Omental fat pad (tissue), 4 donors: ENCODE measurements around the gene PIK3R5. TPM values are rescaled to one million over a fixed set of nuclear protein-coding genes. Genes with fewer than 3 reads are reported as not detected.

Experiments
- ATAC-seq: fragments of 150-250 bp; one replicate; pipeline ENCODE4 v1.9.1; 2016; ENCODE audit warnings: mild to moderate bottlenecking, moderate library complexity; ENCODE audit not compliant: low FRiP score
- DNase-seq: peaks from one replicate; pipeline ENCODE4 v3.0.0-alpha.2; 2019; ENCODE audit warnings: low spot score
- total RNA-seq, 4 donors: library from RNA; depleted of rRNA; stranded (reverse); fragments of >200 nt; gene quantifications; one replicate each; pipeline ENCODE4 v1.1.0, GENCODE V29; 2016
- TF ChIP-seq, protein P1 (sequence below), 3 donors: fragments of 450-650 bp; IDR thresholded peaks; one replicate each; pipeline ENCODE4 v1.5.1; 2016 to 2017; ENCODE audit warnings: antibody characterized with exemption in 3 of 3, mild to moderate bottlenecking in 3 of 3, moderate library complexity in 2 of 3

Gene PIK3R5
- total RNA-seq, 4 donors from 2014 or later: 18.9 to 60.2 (median 37.8) TPM

GRCh38 chr17:8880466-8880865 lies 85.0 kb downstream of the PIK3R5 start:
- ATAC-seq: no peak
- no peak for DNase-seq
- TF ChIP-seq, protein P1, sequence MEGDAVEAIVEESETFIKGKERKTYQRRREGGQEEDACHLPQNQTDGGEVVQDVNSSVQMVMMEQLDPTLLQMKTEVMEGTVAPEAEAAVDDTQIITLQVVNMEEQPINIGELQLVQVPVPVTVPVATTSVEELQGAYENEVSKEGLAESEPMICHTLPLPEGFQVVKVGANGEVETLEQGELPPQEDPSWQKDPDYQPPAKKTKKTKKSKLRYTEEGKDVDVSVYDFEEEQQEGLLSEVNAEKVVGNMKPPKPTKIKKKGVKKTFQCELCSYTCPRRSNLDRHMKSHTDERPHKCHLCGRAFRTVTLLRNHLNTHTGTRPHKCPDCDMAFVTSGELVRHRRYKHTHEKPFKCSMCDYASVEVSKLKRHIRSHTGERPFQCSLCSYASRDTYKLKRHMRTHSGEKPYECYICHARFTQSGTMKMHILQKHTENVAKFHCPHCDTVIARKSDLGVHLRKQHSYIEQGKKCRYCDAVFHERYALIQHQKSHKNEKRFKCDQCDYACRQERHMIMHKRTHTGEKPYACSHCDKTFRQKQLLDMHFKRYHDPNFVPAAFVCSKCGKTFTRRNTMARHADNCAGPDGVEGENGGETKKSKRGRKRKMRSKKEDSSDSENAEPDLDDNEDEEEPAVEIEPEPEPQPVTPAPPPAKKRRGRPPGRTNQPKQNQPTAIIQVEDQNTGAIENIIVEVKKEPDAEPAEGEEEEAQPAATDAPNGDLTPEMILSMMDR (IDR thresholded peaks at IDR 0.05): no peak

- TF ChIP-seq, protein P1 (IDR thresholded peaks at IDR 0.05): no peak
- ATAC-seq (no peak), DNase-seq (no peak)
These were observed 86.1 kb downstream of the PIK3R5 start for GRCh38 chr17:8879410-8879809.

DNA sequence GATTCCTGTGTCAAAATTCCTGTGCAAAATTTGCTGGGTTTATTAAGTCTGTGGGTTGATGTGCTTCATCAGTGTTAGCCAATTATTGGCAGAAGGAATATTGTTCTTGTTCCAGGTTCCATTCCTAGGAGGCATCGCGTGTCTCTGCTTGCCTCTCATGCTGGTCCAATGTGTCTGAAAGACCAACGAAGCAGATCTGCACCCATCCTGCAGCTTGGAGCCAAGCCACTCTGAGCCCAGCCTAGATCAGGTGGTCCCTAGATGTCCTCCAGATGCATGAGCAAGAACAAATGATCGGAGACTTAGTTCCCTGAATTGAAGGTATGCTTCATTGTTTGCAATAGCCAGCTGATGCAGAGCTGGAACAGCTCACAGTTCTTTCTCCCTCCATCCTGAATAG lies 87.5 kb downstream of the PIK3R5 start:
- ATAC-seq: no peak
- no peak for DNase-seq
- TF ChIP-seq, protein P1 (IDR thresholded peaks at IDR 0.05): no peak

- DNase-seq (no peak), ATAC-seq (no peak)
- TF ChIP-seq, protein P1 (IDR thresholded peaks at IDR 0.05): no peak
These were observed 89.5 kb downstream of the PIK3R5 start for GRCh38 chr17:8875957-8876356.

GRCh38 chr17:8875436-8875835 lies 90.1 kb downstream of the PIK3R5 start:
- no peak for DNase-seq
- TF ChIP-seq, protein P1 (IDR thresholded peaks at IDR 0.05): no peak
- ATAC-seq: no peak

DNA sequence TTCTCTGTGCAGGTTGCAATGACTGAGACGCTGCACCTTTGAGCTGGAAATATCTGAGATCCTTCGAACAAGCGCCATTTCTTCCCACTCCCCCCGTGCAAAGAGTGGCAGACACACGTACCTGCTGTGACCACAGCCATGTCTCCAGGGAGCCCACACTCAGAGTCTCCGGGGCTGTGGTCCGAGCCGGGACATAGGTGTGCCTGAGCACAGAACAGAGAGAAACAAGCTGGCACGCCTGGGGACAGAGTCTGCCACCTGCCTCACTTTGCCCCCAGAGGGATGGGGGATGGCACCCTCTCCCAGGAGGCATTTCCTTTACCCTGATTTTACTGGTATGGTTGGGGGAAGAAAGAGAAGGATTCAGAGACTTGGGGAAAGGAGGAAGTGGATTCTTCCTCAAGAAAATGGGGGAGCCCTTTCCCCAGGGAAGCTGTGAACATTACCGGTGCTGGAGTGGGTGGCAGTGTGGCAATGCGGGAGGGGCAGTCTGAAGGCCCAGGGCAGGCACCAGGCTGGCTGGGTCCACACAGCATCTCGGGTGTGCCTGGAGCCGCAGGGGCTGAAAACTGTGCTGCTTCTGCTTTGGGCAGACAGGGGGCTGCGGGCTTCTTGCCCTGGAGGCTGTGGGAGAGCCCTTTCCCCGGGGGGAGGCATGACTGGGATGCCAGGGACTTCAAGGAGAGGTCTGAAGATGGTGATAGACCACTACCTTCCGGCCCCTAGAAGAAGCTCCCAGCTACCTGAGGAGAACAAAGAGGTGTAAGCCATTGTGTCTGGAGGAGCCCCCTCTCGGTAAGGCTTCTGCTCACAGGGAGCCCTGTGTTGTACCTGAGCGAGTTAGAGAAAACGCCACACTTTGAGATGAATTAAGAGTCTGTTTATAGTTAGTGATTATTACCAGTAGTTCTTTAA lies 91.4 kb downstream of the PIK3R5 start:
- DNase-seq: no peak
- ATAC-seq: no peak

More for the DNA sequence above, 91.4 kb downstream of the PIK3R5 start:
- TF ChIP-seq, protein P1 (IDR thresholded peaks at IDR 0.05): no peak
